Fibroblast of lung (primary cell): ENCODE measurements around the gene NR6A1.

Source experiments
- CTCF ChIP-seq, 2 donors: IDR thresholded peaks in 1 of 2; conservative IDR thresholded peaks in 1 of 2; 1 replicate in 1 of 2; 2 replicates in 1 of 2; pipeline ENCODE4 v1.5.1; 2011 to 2012; ENCODE audit warnings: low read length in 2 of 2, control low read depth in 1 of 2, inconsistent platforms in 1 of 2, low read depth in 1 of 2, mild to moderate bottlenecking in 1 of 2
- EZH2 ChIP-seq: IDR thresholded peaks from 2 replicates; pipeline ENCODE4 v1.5.1; 2012; ENCODE audit warnings: low read length, control low read depth, mild to moderate bottlenecking; ENCODE audit errors: missing control alignments

DNA sequence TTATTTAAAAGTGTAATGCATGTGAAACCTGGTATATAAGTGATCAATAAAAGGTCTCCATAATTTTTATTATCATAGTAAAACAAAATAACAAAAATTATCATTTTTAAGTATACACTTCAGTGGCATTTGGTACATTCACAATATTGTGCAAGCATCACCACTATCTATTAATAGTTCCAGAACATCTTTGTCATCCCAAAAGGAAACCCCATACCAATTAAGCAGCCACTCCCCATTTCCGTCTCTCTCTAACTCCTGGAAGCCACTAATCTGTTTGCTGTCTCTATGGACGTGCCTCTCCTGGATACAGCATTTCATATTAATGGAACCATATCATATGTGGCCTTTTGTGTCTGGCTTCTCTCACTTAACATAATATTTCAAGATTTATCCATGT, 13.4 kb upstream of the NR6A1 start:
- TF ChIP-seq CTCF (conservative IDR thresholded peaks at IDR 0.05 in 1 of 2, IDR thresholded peaks at IDR 0.05 in 1 of 2; ENCODE audit: low read depth in 1 of 2, low read length in 2 of 2): no peak
- TF ChIP-seq EZH2: no peak
